HepG2 (cell line): ENCODE measurements around the gene HK2. TPM values are rescaled to one million over a fixed set of nuclear protein-coding genes. Genes with fewer than 3 reads are reported as not detected.
A peak's percentile ranks its signal among the peaks of the same experiment; 100 is the strongest.

Experiments used
- CENPX ChIP-seq: sonication (generic); formaldehyde crosslinking; IDR thresholded peaks from 2 replicates; pipeline ENCODE4 v1.9.0; 2021; ENCODE audit warnings: mild to moderate bottlenecking, missing genetic modification reagents, moderate library complexity
- GLI4 ChIP-seq: sonication (generic); formaldehyde crosslinking; IDR thresholded peaks from 2 replicates; pipeline ENCODE4 v1.5.1; 2020; ENCODE audit warnings: missing genetic modification reagents, mild to moderate bottlenecking, moderate library complexity, borderline replicate concordance
- MATR3 ChIP-seq: sonication (generic); formaldehyde crosslinking; IDR thresholded peaks from 2 replicates; pipeline ENCODE4 v1.4.0; 2020; ENCODE audit warnings: missing genetic modification reagents
- MBD4 ChIP-seq: IDR thresholded peaks from 2 replicates; pipeline ENCODE4 v1.6.1; 2012; ENCODE audit warnings: low read length, inconsistent platforms, borderline replicate concordance
- MIER2 ChIP-seq: IDR thresholded peaks from 2 replicates; pipeline ENCODE4 v1.6.1; 2016; ENCODE audit warnings: missing biosample characterization, missing genetic modification reagents
- ZBTB21 ChIP-seq: sonication (generic); formaldehyde crosslinking; IDR thresholded peaks from 2 replicates; pipeline ENCODE4 v1.4.0; 2020; ENCODE audit warnings: missing genetic modification reagents
- ZNF556 ChIP-seq: sonication (generic); formaldehyde crosslinking; IDR thresholded peaks from 2 replicates; pipeline ENCODE4 v1.4.0; 2020; ENCODE audit warnings: mild to moderate bottlenecking, missing genetic modification reagents, borderline replicate concordance
- ZNF562 ChIP-seq: sonication (generic); formaldehyde crosslinking; IDR thresholded peaks from 2 replicates; pipeline ENCODE4 v1.8.0; 2022; ENCODE audit warnings: missing genetic modification reagents, borderline replicate concordance
- ZNF772 ChIP-seq: sonication (generic); formaldehyde crosslinking; IDR thresholded peaks from 2 replicates; pipeline ENCODE4 v1.5.0; 2020; ENCODE audit warnings: mild to moderate bottlenecking, missing genetic modification reagents
- ZSCAN31 ChIP-seq: sonication (generic); formaldehyde crosslinking; IDR thresholded peaks from 2 replicates; pipeline ENCODE4 v1.5.0; 2020; ENCODE audit warnings: low read depth, mild to moderate bottlenecking, missing genetic modification reagents
- polyA plus RNA-seq, 8 experiments: library from polyadenylated mRNA; depleted of rRNA in 3 of 8; stranded (reverse) in 7 of 8; unstranded in 1 of 8; fragments of >200 nt; fragmentation: Illumina TruSeq in 4 of 8; extraction: Trizol in 4 of 8; gene quantifications; 2 replicates each; pipeline versions ENCODE4 v1.2.1 to v1.2.3, GENCODE V29; 2011 to 2016; ENCODE audit warnings: low read depth in 4 of 8, missing spikeins in 1 of 8, mixed read lengths in 1 of 8; ENCODE audit not compliant: insufficient read depth in 1 of 8
- total RNA-seq, 5 experiments: library from RNA; depleted of rRNA; stranded (reverse); fragments of >200 nt; fragmentation: Illumina TruSeq; extraction: Trizol; gene quantifications; 2 replicates each; pipeline ENCODE4 v1.2.3, GENCODE V29; 2016; ENCODE audit warnings: low read depth in 1 of 5
- TF ChIP-seq, protein P1 (sequence below): sonication (generic); formaldehyde crosslinking; IDR thresholded peaks from 2 replicates; pipeline ENCODE4 v1.5.0; 2020; ENCODE audit warnings: mild to moderate bottlenecking, missing genetic modification reagents, borderline replicate concordance
- TF ChIP-seq, protein P2 (sequence below): sonication (generic); formaldehyde crosslinking; IDR thresholded peaks from 2 replicates; pipeline ENCODE4 v1.4.0; 2020; ENCODE audit warnings: missing genetic modification reagents

Gene HK2
- total and polyA plus RNA-seq, 2 of the 13 experiments (the other 11 are each of a cell fraction or from before 2014, with no cell fraction given) = 13.2 to 101 TPM

DNA sequence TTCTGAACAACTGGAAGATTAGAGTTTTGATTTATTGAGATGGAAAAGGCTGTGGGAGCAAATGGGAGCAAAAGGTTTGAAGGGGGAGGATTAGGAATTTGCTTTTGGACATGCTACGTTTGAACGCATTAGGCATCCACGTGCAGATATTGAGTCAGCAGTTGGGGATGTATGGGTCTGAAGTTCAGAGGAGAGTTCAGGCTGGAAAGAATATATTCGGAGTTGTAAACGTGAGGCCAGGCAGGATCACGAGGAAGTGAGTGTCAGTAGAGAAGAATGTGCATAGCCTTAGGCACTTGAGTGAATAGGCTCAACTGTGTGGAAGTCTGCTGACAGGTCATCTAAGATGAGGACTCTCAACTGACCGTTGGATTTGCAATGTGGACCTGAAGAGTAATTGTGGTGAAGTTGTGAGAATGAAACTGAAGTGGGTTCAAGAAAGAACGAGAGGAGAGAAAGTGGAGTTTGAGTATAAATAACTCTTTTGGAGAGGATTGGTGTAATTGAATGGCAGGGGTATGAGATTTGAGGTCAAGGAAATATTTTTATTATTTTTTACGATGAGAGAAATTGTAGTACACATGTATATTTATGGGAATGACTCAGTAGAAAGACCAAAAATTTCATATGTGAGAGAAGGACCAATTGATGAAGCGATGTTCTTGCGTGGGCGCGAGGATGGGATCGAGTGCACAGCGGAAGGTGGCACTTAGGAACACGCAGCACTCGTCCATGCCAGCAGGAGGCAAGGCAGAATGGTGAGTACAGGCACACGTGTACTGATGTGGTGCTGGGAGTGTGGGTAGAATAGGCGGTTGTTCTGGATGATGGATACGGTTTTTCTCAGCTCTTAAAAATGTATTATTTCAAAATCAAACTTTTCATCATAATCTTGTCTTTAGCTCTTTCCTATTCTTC, 84.0 kb downstream of the HK2 start (continued):
- TF ChIP-seq, protein P1, sequence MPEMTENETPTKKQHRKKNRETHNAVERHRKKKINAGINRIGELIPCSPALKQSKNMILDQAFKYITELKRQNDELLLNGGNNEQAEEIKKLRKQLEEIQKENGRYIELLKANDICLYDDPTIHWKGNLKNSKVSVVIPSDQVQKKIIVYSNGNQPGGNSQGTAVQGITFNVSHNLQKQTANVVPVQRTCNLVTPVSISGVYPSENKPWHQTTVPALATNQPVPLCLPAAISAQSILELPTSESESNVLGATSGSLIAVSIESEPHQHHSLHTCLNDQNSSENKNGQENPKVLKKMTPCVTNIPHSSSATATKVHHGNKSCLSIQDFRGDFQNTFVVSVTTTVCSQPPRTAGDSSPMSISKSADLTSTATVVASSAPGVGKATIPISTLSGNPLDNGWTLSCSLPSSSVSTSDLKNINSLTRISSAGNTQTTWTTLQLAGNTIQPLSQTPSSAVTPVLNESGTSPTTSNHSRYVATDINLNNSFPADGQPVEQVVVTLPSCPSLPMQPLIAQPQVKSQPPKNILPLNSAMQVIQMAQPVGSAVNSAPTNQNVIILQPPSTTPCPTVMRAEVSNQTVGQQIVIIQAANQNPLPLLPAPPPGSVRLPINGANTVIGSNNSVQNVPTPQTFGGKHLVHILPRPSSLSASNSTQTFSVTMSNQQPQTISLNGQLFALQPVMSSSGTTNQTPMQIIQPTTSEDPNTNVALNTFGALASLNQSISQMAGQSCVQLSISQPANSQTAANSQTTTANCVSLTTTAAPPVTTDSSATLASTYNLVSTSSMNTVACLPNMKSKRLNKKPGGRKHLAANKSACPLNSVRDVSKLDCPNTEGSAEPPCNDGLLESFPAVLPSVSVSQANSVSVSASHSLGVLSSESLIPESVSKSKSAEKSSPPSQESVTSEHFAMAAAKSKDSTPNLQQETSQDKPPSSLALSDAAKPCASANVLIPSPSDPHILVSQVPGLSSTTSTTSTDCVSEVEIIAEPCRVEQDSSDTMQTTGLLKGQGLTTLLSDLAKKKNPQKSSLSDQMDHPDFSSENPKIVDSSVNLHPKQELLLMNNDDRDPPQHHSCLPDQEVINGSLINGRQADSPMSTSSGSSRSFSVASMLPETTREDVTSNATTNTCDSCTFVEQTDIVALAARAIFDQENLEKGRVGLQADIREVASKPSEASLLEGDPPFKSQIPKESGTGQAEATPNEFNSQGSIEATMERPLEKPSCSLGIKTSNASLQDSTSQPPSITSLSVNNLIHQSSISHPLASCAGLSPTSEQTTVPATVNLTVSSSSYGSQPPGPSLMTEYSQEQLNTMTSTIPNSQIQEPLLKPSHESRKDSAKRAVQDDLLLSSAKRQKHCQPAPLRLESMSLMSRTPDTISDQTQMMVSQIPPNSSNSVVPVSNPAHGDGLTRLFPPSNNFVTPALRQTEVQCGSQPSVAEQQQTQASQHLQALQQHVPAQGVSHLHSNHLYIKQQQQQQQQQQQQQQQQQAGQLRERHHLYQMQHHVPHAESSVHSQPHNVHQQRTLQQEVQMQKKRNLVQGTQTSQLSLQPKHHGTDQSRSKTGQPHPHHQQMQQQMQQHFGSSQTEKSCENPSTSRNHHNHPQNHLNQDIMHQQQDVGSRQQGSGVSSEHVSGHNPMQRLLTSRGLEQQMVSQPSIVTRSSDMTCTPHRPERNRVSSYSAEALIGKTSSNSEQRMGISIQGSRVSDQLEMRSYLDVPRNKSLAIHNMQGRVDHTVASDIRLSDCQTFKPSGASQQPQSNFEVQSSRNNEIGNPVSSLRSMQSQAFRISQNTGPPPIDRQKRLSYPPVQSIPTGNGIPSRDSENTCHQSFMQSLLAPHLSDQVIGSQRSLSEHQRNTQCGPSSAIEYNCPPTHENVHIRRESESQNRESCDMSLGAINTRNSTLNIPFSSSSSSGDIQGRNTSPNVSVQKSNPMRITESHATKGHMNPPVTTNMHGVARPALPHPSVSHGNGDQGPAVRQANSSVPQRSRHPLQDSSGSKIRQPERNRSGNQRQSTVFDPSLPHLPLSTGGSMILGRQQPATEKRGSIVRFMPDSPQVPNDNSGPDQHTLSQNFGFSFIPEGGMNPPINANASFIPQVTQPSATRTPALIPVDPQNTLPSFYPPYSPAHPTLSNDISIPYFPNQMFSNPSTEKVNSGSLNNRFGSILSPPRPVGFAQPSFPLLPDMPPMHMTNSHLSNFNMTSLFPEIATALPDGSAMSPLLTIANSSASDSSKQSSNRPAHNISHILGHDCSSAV = no peak
- TF ChIP-seq ZSCAN31 (CRISPR knock-in tag) = no peak
- no peak for TF ChIP-seq GLI4 (CRISPR knock-in tag)
- peak; percentile 65; the same call in 1 of the 2 replicates for TF ChIP-seq MIER2 (CRISPR knock-in tag)
- no peak for TF ChIP-seq CENPX (CRISPR knock-in tag)
- no peak for TF ChIP-seq ZNF562
- TF ChIP-seq MATR3 = no peak
- TF ChIP-seq MBD4 = peak; percentile 88; the same call in 1 of the 2 replicates
- TF ChIP-seq, protein P2, sequence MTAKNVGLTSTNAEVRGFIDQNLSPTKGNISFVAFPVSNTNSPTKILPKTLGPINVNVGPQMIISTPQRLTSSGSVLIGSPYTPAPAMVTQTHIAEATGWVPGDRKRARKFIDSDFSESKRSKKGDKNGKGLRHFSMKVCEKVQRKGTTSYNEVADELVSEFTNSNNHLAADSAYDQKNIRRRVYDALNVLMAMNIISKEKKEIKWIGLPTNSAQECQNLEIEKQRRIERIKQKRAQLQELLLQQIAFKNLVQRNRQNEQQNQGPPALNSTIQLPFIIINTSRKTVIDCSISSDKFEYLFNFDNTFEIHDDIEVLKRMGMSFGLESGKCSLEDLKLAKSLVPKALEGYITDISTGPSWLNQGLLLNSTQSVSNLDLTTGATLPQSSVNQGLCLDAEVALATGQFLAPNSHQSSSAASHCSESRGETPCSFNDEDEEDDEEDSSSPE = peak; percentile 56; the same call in 1 of the 2 replicates
- no peak for TF ChIP-seq ZNF772 (CRISPR knock-in tag)
- TF ChIP-seq ZBTB21 = no peak
- no peak for TF ChIP-seq ZNF556
